SK-N-SH treated with all-trans-retinoic acid at 6 μM for 48 hours (cell line): ENCODE data around the gene CD38.

Experiments used
- ARNTL ChIP-seq: fragments of 450-650 bp; formaldehyde crosslinking; IDR thresholded peaks from 2 replicates; pipeline ENCODE4 v1.5.0; 2020; ENCODE audit warnings: low read depth, mild to moderate bottlenecking, moderate library complexity, borderline replicate concordance
- CSDC2 ChIP-seq: fragments of 250-450 bp; sonication (Bioruptor Pico); IDR thresholded peaks from 2 replicates; pipeline ENCODE4 v1.5.0; 2020; ENCODE audit warnings: mild to moderate bottlenecking, moderate library complexity
- POU6F1 ChIP-seq: fragments of 250-450 bp; sonication (Bioruptor Pico); IDR thresholded peaks from 2 replicates; pipeline ENCODE4 v1.8.0; 2021; ENCODE audit warnings: low read depth, mild to moderate bottlenecking, moderate library complexity, borderline replicate concordance

- no peak for TF ChIP-seq POU6F1
- TF ChIP-seq ARNTL (CRISPR knock-in tag): no peak
- TF ChIP-seq CSDC2 (CRISPR knock-in tag): no peak
These were observed 37.2 kb upstream of the CD38 start for GRCh38 chr4:15740764-15741404.
